Activated CD8-positive, alpha-beta memory T cell treated with anti-CD3 and anti-CD28 coated beads, Interleukin-2, amount 50 U/mL, for 1 hour (primary cell): ENCODE data around the gene PTGES3L.
"Not testable (repeated sequence)": the region's sequence is repeated elsewhere in the genome, so short reads cannot be mapped to it uniquely, and the experiment has no call there.

Source experiments
- DNase-seq: peaks from one replicate; pipeline ENCODE4 v3.0.0-alpha.2; 2020; ENCODE audit errors: extremely low read depth

The PTGES3L gene

GRCh38 chr17:42919522-42920077 is 60.3 kb downstream of the PTGES3L start:
- not testable (repeated sequence) for DNase-seq

GRCh38 chr17:42918902-42919521 is 60.9 kb downstream of the PTGES3L start:
- no peak for DNase-seq
